Measurements from ENCODE around the gene LRBA.
"Not testable (repeated sequence)": the region's sequence is repeated elsewhere in the genome, so short reads cannot be mapped to it uniquely, and the experiment has no call there.

LRBA gene

GRCh38 chr4:150668824-150669223, 346.3 kb downstream of the LRBA start:
- no peaks in the 10 kb centered on the region for H3K36me3 ChIP-seq (ENCODE audit: control insufficient read depth, insufficient read depth, low read length)
- no peak overlapping the region for H3K4me3 ChIP-seq (ENCODE audit: low read depth, low read length)
- no peak overlapping the region for H3K9ac ChIP-seq (ENCODE audit: low read depth, low read length)
- peaks cover 3% of the 10 kb centered on the region for H3K4me1 ChIP-seq (ENCODE audit: control insufficient read depth, insufficient read depth, low read length)
- no peaks in the 10 kb centered on the region for H3K9me3 ChIP-seq (ENCODE audit: control insufficient read depth, insufficient read depth, low read length)
- H3K27me3 ChIP-seq (ENCODE audit: control insufficient read depth, insufficient read depth, low read length) = no peaks in the 10 kb centered on the region

- Histone ChIP-seq H3K9ac (ENCODE audit: low read depth, low read length) (no peak overlapping the region), H3K4me1 (ENCODE audit: control insufficient read depth, insufficient read depth, low read length) (no peaks in the 10 kb centered on the region), H3K9me3 (ENCODE audit: control insufficient read depth, insufficient read depth, low read length) (no peaks in the 10 kb centered on the region), H3K27me3 (ENCODE audit: control insufficient read depth, insufficient read depth, low read length) (no peaks in the 10 kb centered on the region), H3K36me3 (ENCODE audit: control insufficient read depth, insufficient read depth, low read length) (no peaks in the 10 kb centered on the region), H3K4me3 (ENCODE audit: low read depth, low read length) (no peak overlapping the region)
Measured at GRCh38 chr4:150664935-150665334, 350.1 kb downstream of the LRBA start.

- Histone ChIP-seq H3K9ac (ENCODE audit: low read depth, low read length) (no peak overlapping the region), H3K27me3 (ENCODE audit: control insufficient read depth, insufficient read depth, low read length) (no peaks in the 10 kb centered on the region)
Measured at GRCh38 chr4:150662686-150663085, 352.4 kb downstream of the LRBA start.

GRCh38 chr4:150661551-150661950, 353.5 kb downstream of the LRBA start:
- H3K4me1 ChIP-seq (ENCODE audit: control insufficient read depth, insufficient read depth, low read length); H3K4me3 ChIP-seq (ENCODE audit: low read depth, low read length); H3K36me3 ChIP-seq (ENCODE audit: control insufficient read depth, insufficient read depth, low read length); H3K9me3 ChIP-seq (ENCODE audit: control insufficient read depth, insufficient read depth, low read length); H3K9ac ChIP-seq (ENCODE audit: low read depth, low read length); H3K27me3 ChIP-seq (ENCODE audit: control insufficient read depth, insufficient read depth, low read length): not testable (repeated sequence)

More at GRCh38 chr4:150662686-150663085, 352.4 kb downstream of the LRBA start:
- no peaks in the 10 kb centered on the region for H3K36me3 ChIP-seq (ENCODE audit: control insufficient read depth, insufficient read depth, low read length)
- no peaks in the 10 kb centered on the region for H3K4me1 ChIP-seq (ENCODE audit: control insufficient read depth, insufficient read depth, low read length)
- H3K9me3 ChIP-seq (ENCODE audit: control insufficient read depth, insufficient read depth, low read length) = no peaks in the 10 kb centered on the region
- H3K4me3 ChIP-seq (ENCODE audit: low read depth, low read length) = no peak overlapping the region

GRCh38 chr4:150658258-150658657, 356.8 kb downstream of the LRBA start:
- not testable (repeated sequence) for H3K36me3 ChIP-seq (ENCODE audit: control insufficient read depth, insufficient read depth, low read length); H3K9me3 ChIP-seq (ENCODE audit: control insufficient read depth, insufficient read depth, low read length); H3K9ac ChIP-seq (ENCODE audit: low read depth, low read length); H3K27me3 ChIP-seq (ENCODE audit: control insufficient read depth, insufficient read depth, low read length); H3K4me1 ChIP-seq (ENCODE audit: control insufficient read depth, insufficient read depth, low read length); H3K4me3 ChIP-seq (ENCODE audit: low read depth, low read length)

- H3K9ac ChIP-seq (ENCODE audit: low read depth, low read length) = no peak overlapping the region
- no peaks in the 10 kb centered on the region for H3K4me1 ChIP-seq (ENCODE audit: control insufficient read depth, insufficient read depth, low read length)
- no peaks in the 10 kb centered on the region for H3K27me3 ChIP-seq (ENCODE audit: control insufficient read depth, insufficient read depth, low read length)
- H3K4me3 ChIP-seq (ENCODE audit: low read depth, low read length) = no peak overlapping the region
- H3K36me3 ChIP-seq (ENCODE audit: control insufficient read depth, insufficient read depth, low read length) = no peaks in the 10 kb centered on the region
- no peaks in the 10 kb centered on the region for H3K9me3 ChIP-seq (ENCODE audit: control insufficient read depth, insufficient read depth, low read length)
Measured at GRCh38 chr4:150656891-150657290, 358.2 kb downstream of the LRBA start.

GRCh38 chr4:150650751-150651150, 364.3 kb downstream of the LRBA start:
- Histone ChIP-seq H3K9me3 (ENCODE audit: control insufficient read depth, insufficient read depth, low read length) (no peaks in the 10 kb centered on the region), H3K9ac (ENCODE audit: low read depth, low read length) (no peak overlapping the region), H3K4me1 (ENCODE audit: control insufficient read depth, insufficient read depth, low read length) (no peaks in the 10 kb centered on the region), H3K27me3 (ENCODE audit: control insufficient read depth, insufficient read depth, low read length) (no peaks in the 10 kb centered on the region), H3K36me3 (ENCODE audit: control insufficient read depth, insufficient read depth, low read length) (no peaks in the 10 kb centered on the region), H3K4me3 (ENCODE audit: low read depth, low read length) (no peak overlapping the region)

- Histone ChIP-seq H3K9ac (ENCODE audit: low read depth, low read length) (no peak overlapping the region), H3K4me3 (ENCODE audit: low read depth, low read length) (no peak overlapping the region), H3K36me3 (ENCODE audit: control insufficient read depth, insufficient read depth, low read length) (no peaks in the 10 kb centered on the region), H3K4me1 (ENCODE audit: control insufficient read depth, insufficient read depth, low read length) (no peaks in the 10 kb centered on the region), H3K9me3 (ENCODE audit: control insufficient read depth, insufficient read depth, low read length) (no peaks in the 10 kb centered on the region), H3K27me3 (ENCODE audit: control insufficient read depth, insufficient read depth, low read length) (no peaks in the 10 kb centered on the region)
Measured at GRCh38 chr4:150648123-150648522, 367.0 kb downstream of the LRBA start.

- no peaks in the 10 kb centered on the region for H3K27me3 ChIP-seq (ENCODE audit: control insufficient read depth, insufficient read depth, low read length)
- H3K9me3 ChIP-seq (ENCODE audit: control insufficient read depth, insufficient read depth, low read length) = no peaks in the 10 kb centered on the region
- H3K9ac ChIP-seq (ENCODE audit: low read depth, low read length) = no peak overlapping the region
- H3K4me3 ChIP-seq (ENCODE audit: low read depth, low read length) = no peak overlapping the region
- no peaks in the 10 kb centered on the region for H3K4me1 ChIP-seq (ENCODE audit: control insufficient read depth, insufficient read depth, low read length)
- no peaks in the 10 kb centered on the region for H3K36me3 ChIP-seq (ENCODE audit: control insufficient read depth, insufficient read depth, low read length)
Measured at GRCh38 chr4:150647008-150647407, 368.1 kb downstream of the LRBA start.

GRCh38 chr4:150641612-150642011, 373.5 kb downstream of the LRBA start:
- Histone ChIP-seq H3K36me3 (ENCODE audit: control insufficient read depth, insufficient read depth, low read length) (no peaks in the 10 kb centered on the region), H3K27me3 (ENCODE audit: control insufficient read depth, insufficient read depth, low read length) (no peaks in the 10 kb centered on the region), H3K9me3 (ENCODE audit: control insufficient read depth, insufficient read depth, low read length) (no peaks in the 10 kb centered on the region), H3K4me3 (ENCODE audit: low read depth, low read length) (no peak overlapping the region), H3K4me1 (ENCODE audit: control insufficient read depth, insufficient read depth, low read length) (no peaks in the 10 kb centered on the region), H3K9ac (ENCODE audit: low read depth, low read length) (no peak overlapping the region)

- Histone ChIP-seq H3K9ac (ENCODE audit: low read depth, low read length) (no peak overlapping the region), H3K4me3 (ENCODE audit: low read depth, low read length) (no peak overlapping the region), H3K36me3 (ENCODE audit: control insufficient read depth, insufficient read depth, low read length) (no peaks in the 10 kb centered on the region), H3K4me1 (ENCODE audit: control insufficient read depth, insufficient read depth, low read length) (no peaks in the 10 kb centered on the region), H3K9me3 (ENCODE audit: control insufficient read depth, insufficient read depth, low read length) (no peaks in the 10 kb centered on the region), H3K27me3 (ENCODE audit: control insufficient read depth, insufficient read depth, low read length) (no peaks in the 10 kb centered on the region)
Measured at GRCh38 chr4:150632639-150633038, 382.4 kb downstream of the LRBA start.

- Histone ChIP-seq H3K27me3 (ENCODE audit: control insufficient read depth, insufficient read depth, low read length) (no peaks in the 10 kb centered on the region), H3K4me1 (ENCODE audit: control insufficient read depth, insufficient read depth, low read length) (peaks cover 3% of the 10 kb centered on the region), H3K9me3 (ENCODE audit: control insufficient read depth, insufficient read depth, low read length) (no peaks in the 10 kb centered on the region), H3K4me3 (ENCODE audit: low read depth, low read length) (no peak overlapping the region), H3K9ac (ENCODE audit: low read depth, low read length) (no peak overlapping the region), H3K36me3 (ENCODE audit: control insufficient read depth, insufficient read depth, low read length) (no peaks in the 10 kb centered on the region)
Measured at GRCh38 chr4:150628073-150628472, 387.0 kb downstream of the LRBA start.

- no peak overlapping the region for H3K4me3 ChIP-seq (ENCODE audit: low read depth, low read length)
- no peaks in the 10 kb centered on the region for H3K9me3 ChIP-seq (ENCODE audit: control insufficient read depth, insufficient read depth, low read length)
- H3K9ac ChIP-seq (ENCODE audit: low read depth, low read length) = no peak overlapping the region
Measured at GRCh38 chr4:150625033-150625432, 390.1 kb downstream of the LRBA start.

More at GRCh38 chr4:150625033-150625432, 390.1 kb downstream of the LRBA start:
- no peaks in the 10 kb centered on the region for H3K27me3 ChIP-seq (ENCODE audit: control insufficient read depth, insufficient read depth, low read length)
- peaks cover 5% of the 10 kb centered on the region for H3K4me1 ChIP-seq (ENCODE audit: control insufficient read depth, insufficient read depth, low read length)
- H3K36me3 ChIP-seq (ENCODE audit: control insufficient read depth, insufficient read depth, low read length) = no peaks in the 10 kb centered on the region

All from iPS-15b (cell line).